Parathyroid adenoma (tissue), 2 donors: ENCODE data around the gene WDR72.

ENCODE experiments used
- H2AFZ ChIP-seq: fragments of 300-600 bp; sonication (generic); one replicate; pipeline ENCODE4 v1.7.0; 2017; ENCODE audit warnings: antibody characterized with exemption, mild to moderate bottlenecking
- H3K27ac ChIP-seq: fragments of 300-600 bp; sonication (generic); one replicate; pipeline ENCODE4 v1.7.0; 2017
- H3K27me3 ChIP-seq: fragments of 300-600 bp; sonication (generic); one replicate; pipeline ENCODE4 v1.7.0; 2017; ENCODE audit warnings: low read length; ENCODE audit not compliant: control insufficient read depth, insufficient read depth
- H3K36me3 ChIP-seq: fragments of 300-600 bp; sonication (generic); one replicate; pipeline ENCODE4 v1.7.0; 2017; ENCODE audit warnings: low read length; ENCODE audit not compliant: control insufficient read depth, insufficient read depth
- H3K4me1 ChIP-seq: fragments of 300-600 bp; sonication (generic); one replicate; pipeline ENCODE4 v1.7.0; 2017; ENCODE audit warnings: control low read depth
- H3K4me2 ChIP-seq: fragments of 300-600 bp; sonication (generic); one replicate; pipeline ENCODE4 v1.7.0; 2017; ENCODE audit warnings: low read length
- H3K4me3 ChIP-seq: fragments of 300-600 bp; sonication (generic); one replicate; pipeline ENCODE4 v1.7.0; 2017; ENCODE audit warnings: low read depth, low read length
- H3K79me2 ChIP-seq: fragments of 300-600 bp; sonication (generic); one replicate; pipeline ENCODE4 v1.7.0; 2017; ENCODE audit warnings: control low read depth
- H3K9ac ChIP-seq: fragments of 300-600 bp; sonication (generic); one replicate; pipeline ENCODE4 v1.7.0; 2017; ENCODE audit warnings: mild to moderate bottlenecking
- H3K9me3 ChIP-seq: fragments of 300-600 bp; sonication (generic); one replicate; pipeline ENCODE4 v1.7.0; 2017; ENCODE audit warnings: low read length; ENCODE audit not compliant: control insufficient read depth
- TF ChIP-seq, protein P1 (sequence below): fragments of 300-600 bp; sonication (generic); IDR thresholded peaks from one replicate; pipeline ENCODE4 v1.7.0; 2017; ENCODE audit warnings: antibody characterized with exemption, mild to moderate bottlenecking
- donor health status: primary hyperparathyroidism.

Gene WDR72

DNA sequence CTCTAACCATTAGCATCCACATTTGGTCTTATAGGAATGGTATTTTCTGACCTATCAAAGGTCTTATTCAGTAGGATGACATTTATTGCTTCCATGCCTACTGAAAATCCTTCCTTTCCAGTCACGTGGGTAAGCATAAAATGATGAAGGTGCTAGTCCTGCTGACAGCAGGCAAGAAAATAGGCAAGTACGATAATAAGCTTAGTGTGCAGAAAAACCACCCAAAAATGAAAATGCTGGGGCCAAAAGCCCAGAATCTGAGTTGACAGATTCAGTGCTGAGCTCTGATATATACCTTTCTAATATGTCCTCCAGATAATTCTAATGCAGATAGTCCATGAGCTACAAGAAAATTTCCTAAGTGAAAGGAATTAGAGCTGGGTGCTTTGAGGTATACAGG lies 194.8 kb downstream of the WDR72 start:
- H3K27me3 ChIP-seq = no peaks in the 10 kb centered on the region
- H3K4me1 ChIP-seq = no peaks in the 10 kb centered on the region
- H3K4me3 ChIP-seq = no peak overlapping the region
- no peak overlapping the region for H3K9ac ChIP-seq
- H3K27ac ChIP-seq = no peak overlapping the region
- H3K9me3 ChIP-seq = no peaks in the 10 kb centered on the region
- TF ChIP-seq, protein P1, sequence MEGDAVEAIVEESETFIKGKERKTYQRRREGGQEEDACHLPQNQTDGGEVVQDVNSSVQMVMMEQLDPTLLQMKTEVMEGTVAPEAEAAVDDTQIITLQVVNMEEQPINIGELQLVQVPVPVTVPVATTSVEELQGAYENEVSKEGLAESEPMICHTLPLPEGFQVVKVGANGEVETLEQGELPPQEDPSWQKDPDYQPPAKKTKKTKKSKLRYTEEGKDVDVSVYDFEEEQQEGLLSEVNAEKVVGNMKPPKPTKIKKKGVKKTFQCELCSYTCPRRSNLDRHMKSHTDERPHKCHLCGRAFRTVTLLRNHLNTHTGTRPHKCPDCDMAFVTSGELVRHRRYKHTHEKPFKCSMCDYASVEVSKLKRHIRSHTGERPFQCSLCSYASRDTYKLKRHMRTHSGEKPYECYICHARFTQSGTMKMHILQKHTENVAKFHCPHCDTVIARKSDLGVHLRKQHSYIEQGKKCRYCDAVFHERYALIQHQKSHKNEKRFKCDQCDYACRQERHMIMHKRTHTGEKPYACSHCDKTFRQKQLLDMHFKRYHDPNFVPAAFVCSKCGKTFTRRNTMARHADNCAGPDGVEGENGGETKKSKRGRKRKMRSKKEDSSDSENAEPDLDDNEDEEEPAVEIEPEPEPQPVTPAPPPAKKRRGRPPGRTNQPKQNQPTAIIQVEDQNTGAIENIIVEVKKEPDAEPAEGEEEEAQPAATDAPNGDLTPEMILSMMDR = no peak
- H3K4me2 ChIP-seq = no peak overlapping the region
- H3K79me2 ChIP-seq = no peaks in the 10 kb centered on the region
- H2AFZ ChIP-seq = no peak overlapping the region
- H3K36me3 ChIP-seq = no peaks in the 10 kb centered on the region

DNA sequence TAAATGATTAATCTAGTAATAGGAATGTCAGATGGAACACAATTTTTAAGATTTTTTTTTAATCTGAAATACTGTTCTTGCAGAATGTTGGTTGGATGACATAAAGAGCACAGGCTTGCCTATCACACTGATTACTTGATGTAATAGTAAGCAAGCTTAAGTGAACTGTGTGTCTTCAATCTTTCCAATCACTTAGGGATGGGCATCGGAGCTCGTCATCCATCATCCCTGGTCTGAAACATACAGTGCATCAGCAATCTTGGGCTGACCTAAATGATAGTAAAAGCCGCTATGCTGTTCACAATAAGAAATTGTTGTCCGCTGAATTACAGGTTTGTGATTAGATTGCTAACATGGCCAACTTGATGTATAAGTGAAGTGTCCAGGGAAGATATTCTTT lies 195.8 kb downstream of the WDR72 start:
- no peaks in the 10 kb centered on the region for H3K36me3 ChIP-seq
- H3K27me3 ChIP-seq = no peaks in the 10 kb centered on the region
- TF ChIP-seq, protein P1 = no peak
- H3K4me1 ChIP-seq = no peaks in the 10 kb centered on the region
- no peaks in the 10 kb centered on the region for H3K9me3 ChIP-seq
- H3K9ac ChIP-seq = no peak overlapping the region
- H3K79me2 ChIP-seq = no peaks in the 10 kb centered on the region
- no peak overlapping the region for H3K4me2 ChIP-seq
- no peak overlapping the region for H3K4me3 ChIP-seq
- H2AFZ ChIP-seq = no peak overlapping the region
- H3K27ac ChIP-seq = no peak overlapping the region

DNA sequence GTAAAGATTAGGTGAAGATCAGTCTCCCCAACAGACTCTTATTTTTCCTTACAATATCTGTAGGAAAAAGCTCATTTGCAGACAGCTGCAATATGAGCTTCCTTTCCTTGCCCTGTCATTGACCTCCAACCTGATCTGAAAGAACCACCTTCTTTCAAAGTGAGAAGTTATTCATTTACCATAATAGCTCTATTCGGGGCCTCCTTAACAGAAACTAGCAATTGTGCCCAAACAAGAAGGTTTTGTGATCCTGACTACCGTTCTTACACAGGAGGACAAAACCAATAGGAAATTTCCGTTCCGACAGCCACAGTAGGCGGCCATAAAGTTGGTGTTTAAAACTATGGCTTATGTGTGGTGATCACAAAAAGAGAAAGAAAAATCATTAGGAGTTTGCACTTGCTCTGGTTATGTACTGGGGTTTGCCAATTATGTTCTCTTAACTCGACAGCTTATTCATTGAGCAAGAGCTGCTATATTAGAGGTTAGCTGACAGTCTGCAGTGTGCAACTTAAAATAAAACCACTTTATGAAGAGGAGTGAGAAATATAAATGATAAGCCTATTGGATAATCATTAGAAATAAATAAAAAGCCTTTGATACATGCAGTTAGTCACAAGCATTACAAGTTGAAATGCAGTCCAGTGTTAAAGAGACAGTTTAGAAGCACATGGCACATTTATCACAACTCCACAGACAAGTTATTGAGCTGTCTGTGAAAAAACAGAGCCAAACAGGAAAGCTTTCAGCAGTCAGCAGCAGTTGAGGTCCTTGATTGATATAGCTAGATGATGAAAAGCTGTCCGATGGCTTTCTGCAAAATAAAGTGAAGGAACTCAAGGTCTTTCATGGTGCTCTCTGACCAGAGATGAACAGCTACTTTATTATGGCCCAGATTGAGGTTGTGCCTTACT lies 199.8 kb downstream of the WDR72 start:
- TF ChIP-seq, protein P1 = no peak

DNA sequence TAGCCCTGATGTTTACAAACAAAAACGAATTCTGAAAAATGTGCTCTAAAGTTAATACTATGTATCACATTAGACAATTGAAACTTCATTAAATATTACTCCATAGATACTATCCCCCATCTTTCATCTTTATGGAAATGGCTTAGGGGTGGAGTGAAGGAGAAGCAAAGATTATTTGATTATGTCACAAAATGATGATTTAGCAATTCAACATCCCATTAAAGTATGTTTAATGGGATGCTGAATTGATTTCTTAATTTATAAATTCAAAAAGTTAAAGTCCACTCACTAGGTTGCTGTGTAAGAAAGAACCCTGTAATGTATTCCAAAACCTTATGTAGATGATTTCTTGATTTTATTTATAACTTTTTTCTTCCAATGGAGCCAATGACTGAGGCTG lies 201.1 kb downstream of the WDR72 start:
- H3K4me1 ChIP-seq = no peaks in the 10 kb centered on the region
- TF ChIP-seq, protein P1 = no peak
- H3K4me2 ChIP-seq = no peak overlapping the region
- H3K27me3 ChIP-seq = no peaks in the 10 kb centered on the region
- H3K79me2 ChIP-seq = no peaks in the 10 kb centered on the region
- H3K9me3 ChIP-seq = no peaks in the 10 kb centered on the region
- no peak overlapping the region for H3K9ac ChIP-seq
- no peak overlapping the region for H3K27ac ChIP-seq
- H3K4me3 ChIP-seq = no peak overlapping the region
- no peaks in the 10 kb centered on the region for H3K36me3 ChIP-seq
- H2AFZ ChIP-seq = no peak overlapping the region

More for the DNA sequence above, 199.8 kb downstream of the WDR72 start:
- Histone ChIP-seq H3K4me3 (no peak overlapping the region), H2AFZ (no peak overlapping the region), H3K9me3 (no peaks in the 10 kb centered on the region), H3K36me3 (no peaks in the 10 kb centered on the region), H3K27ac (no peak overlapping the region), H3K79me2 (no peaks in the 10 kb centered on the region), H3K4me1 (no peaks in the 10 kb centered on the region), H3K27me3 (no peaks in the 10 kb centered on the region), H3K9ac (no peak overlapping the region), H3K4me2 (no peak overlapping the region)

DNA sequence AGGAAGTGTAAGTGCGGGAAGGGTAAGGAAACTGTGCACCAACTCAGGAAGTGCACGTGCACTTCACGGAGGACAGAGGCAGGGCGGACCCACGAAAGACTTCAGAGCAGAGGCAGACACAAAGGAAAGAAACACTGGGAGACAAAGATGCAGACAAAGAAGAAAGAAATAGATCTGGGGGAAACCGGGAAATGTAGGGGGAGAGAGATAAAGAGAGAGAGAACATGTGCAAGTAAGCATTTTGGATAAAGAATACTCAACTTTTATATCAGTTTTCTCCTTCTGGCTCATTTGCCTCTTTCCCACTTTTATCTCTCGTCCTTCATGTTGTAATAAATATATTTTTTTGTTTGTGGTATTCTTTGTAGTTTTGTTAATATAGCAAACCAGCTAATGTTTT lies 204.2 kb downstream of the WDR72 start:
- Histone ChIP-seq H3K4me1 (no peaks in the 10 kb centered on the region), H2AFZ (no peak overlapping the region), H3K9ac (no peak overlapping the region), H3K36me3 (no peaks in the 10 kb centered on the region), H3K27ac (no peak overlapping the region), H3K27me3 (no peaks in the 10 kb centered on the region), H3K4me2 (no peak overlapping the region), H3K4me3 (no peak overlapping the region), H3K9me3 (no peaks in the 10 kb centered on the region), H3K79me2 (no peaks in the 10 kb centered on the region)
- TF ChIP-seq, protein P1 = no peak
